SU-DHL-6 (cell line): ENCODE data around the gene TRIP6.
A peak's percentile ranks its signal among the peaks of the same experiment; 100 is the strongest.

ENCODE experiments used
- H2AFZ ChIP-seq: fragments of 200-600 bp; sonication (generic); 2 replicates; pipeline ENCODE4 v1.6.1; 2014; ENCODE audit warnings: low read depth, mild to moderate bottlenecking, moderate library complexity, mixed read lengths, antibody characterized with exemption, low read length; ENCODE audit not compliant: severe bottlenecking
- H3F3A ChIP-seq: fragments of 200-600 bp; shearing (Covaris generic); 2 replicates; pipeline ENCODE4 v1.6.0; 2016; ENCODE audit warnings: antibody characterized with exemption, mild to moderate bottlenecking; ENCODE audit not compliant: insufficient read depth
- H3K27ac ChIP-seq: fragments of 200-600 bp; sonication (generic); 2 replicates; pipeline ENCODE4 v1.5.1; 2016; ENCODE audit warnings: low read depth, mild to moderate bottlenecking, low read length, moderate library complexity, mixed read lengths
- H3K27me3 ChIP-seq: fragments of 200-600 bp; sonication (generic), shearing (Covaris generic); 2 replicates; pipeline ENCODE4 v1.6.0; 2014; ENCODE audit warnings: mild to moderate bottlenecking, low read length
- H3K36me3 ChIP-seq: fragments of 200-600 bp; sonication (generic); 2 replicates; pipeline ENCODE4 v1.6.1; 2014; ENCODE audit warnings: mild to moderate bottlenecking, low read length, mixed read lengths
- H3K4me2 ChIP-seq: fragments of 300-600, 200-600 bp; shearing (Covaris generic), sonication (generic); 2 replicates; pipeline ENCODE4 v1.6.0; 2014; ENCODE audit warnings: low read length, low read depth, mild to moderate bottlenecking; ENCODE audit not compliant: poor library complexity, severe bottlenecking
- H3K4me3 ChIP-seq: fragments of 200-600 bp; sonication (generic); 2 replicates; pipeline ENCODE4 v1.5.1; 2014; ENCODE audit warnings: antibody characterized with exemption, low read length, mild to moderate bottlenecking, mixed read lengths; ENCODE audit not compliant: insufficient read depth, poor library complexity, severe bottlenecking
- H3K79me2 ChIP-seq: fragments of 200-600 bp; sonication (generic); 2 replicates; pipeline ENCODE4 v1.6.1; 2014; ENCODE audit warnings: mild to moderate bottlenecking, low read length, moderate library complexity; ENCODE audit not compliant: insufficient read depth
- H3K9ac ChIP-seq: fragments of 200-600 bp; sonication (generic); 2 replicates; pipeline ENCODE4 v1.7.0; 2014; ENCODE audit warnings: mild to moderate bottlenecking, low read length
- H3K9me2 ChIP-seq: fragments of 200-600 bp; sonication (generic); replicated peaks from 2 replicates; pipeline ENCODE4 v1.6.1; 2014; ENCODE audit warnings: low read length; ENCODE audit not compliant: insufficient read depth
- H3K9me3 ChIP-seq: fragments of 200-600 bp; sonication (generic); 2 replicates; pipeline ENCODE4 v1.6.1; 2014; ENCODE audit warnings: low read length, mixed read lengths; ENCODE audit not compliant: insufficient read depth
- H4K20me1 ChIP-seq: fragments of 200-600 bp; sonication (generic); 2 replicates; pipeline ENCODE4 v1.6.1; 2014; ENCODE audit warnings: low read depth, mild to moderate bottlenecking, antibody characterized with exemption, low read length, moderate library complexity, mixed read lengths
- CTCF ChIP-seq: fragments of 200-600 bp; sonication (generic); IDR thresholded peaks from one replicate; pipeline ENCODE4 v1.5.1; 2017; ENCODE audit warnings: antibody characterized with exemption, mild to moderate bottlenecking, low read length, moderate library complexity; ENCODE audit not compliant: insufficient read depth, poor library complexity, severe bottlenecking
- EZH2phosphoT487 ChIP-seq: fragments of 200-600 bp; sonication (generic), shearing (Covaris generic); conservative IDR thresholded peaks from 2 replicates; pipeline ENCODE4 v1.6.1; 2018; ENCODE audit warnings: mild to moderate bottlenecking, antibody characterized with exemption, low read length, moderate library complexity, mixed read lengths

TRIP6 gene

GRCh38 chr7:100825751-100826513 is 41.3 kb upstream of the TRIP6 start:
- Histone ChIP-seq H3K27me3 (no peaks in the 10 kb centered on the region), H3F3A (no peaks in the 10 kb centered on the region), H3K79me2 (no peaks in the 10 kb centered on the region), H2AFZ (no peak overlapping the region), H4K20me1 (no peaks in the 10 kb centered on the region), H3K9me2 (no peaks in the 10 kb centered on the region), H3K36me3 (no peaks in the 10 kb centered on the region), H3K27ac (no peak overlapping the region), H3K9me3 (no peaks in the 10 kb centered on the region), H3K4me3 (no peak overlapping the region), H3K9ac (no peak overlapping the region), H3K4me2 (no peak overlapping the region)
- peak; percentile 13 for TF ChIP-seq CTCF
- TF ChIP-seq EZH2phosphoT487, result no peak

GRCh38 chr7:100826514-100827329 is 40.5 kb upstream of the TRIP6 start:
- H3K79me2 ChIP-seq, result no peaks in the 10 kb centered on the region
- no peak overlapping the region for H3K9ac ChIP-seq
- H3F3A ChIP-seq, result no peaks in the 10 kb centered on the region
- no peaks in the 10 kb centered on the region for H3K9me3 ChIP-seq
- H3K9me2 ChIP-seq, result no peaks in the 10 kb centered on the region
- no peaks in the 10 kb centered on the region for H4K20me1 ChIP-seq
- no peak overlapping the region for H3K4me2 ChIP-seq
- no peaks in the 10 kb centered on the region for H3K36me3 ChIP-seq
- H3K27ac ChIP-seq, result no peak overlapping the region
- no peaks in the 10 kb centered on the region for H3K27me3 ChIP-seq
- no peak overlapping the region for H3K4me3 ChIP-seq
- no peak for TF ChIP-seq CTCF
- no peak for TF ChIP-seq EZH2phosphoT487
- H2AFZ ChIP-seq, result no peak overlapping the region

DNA sequence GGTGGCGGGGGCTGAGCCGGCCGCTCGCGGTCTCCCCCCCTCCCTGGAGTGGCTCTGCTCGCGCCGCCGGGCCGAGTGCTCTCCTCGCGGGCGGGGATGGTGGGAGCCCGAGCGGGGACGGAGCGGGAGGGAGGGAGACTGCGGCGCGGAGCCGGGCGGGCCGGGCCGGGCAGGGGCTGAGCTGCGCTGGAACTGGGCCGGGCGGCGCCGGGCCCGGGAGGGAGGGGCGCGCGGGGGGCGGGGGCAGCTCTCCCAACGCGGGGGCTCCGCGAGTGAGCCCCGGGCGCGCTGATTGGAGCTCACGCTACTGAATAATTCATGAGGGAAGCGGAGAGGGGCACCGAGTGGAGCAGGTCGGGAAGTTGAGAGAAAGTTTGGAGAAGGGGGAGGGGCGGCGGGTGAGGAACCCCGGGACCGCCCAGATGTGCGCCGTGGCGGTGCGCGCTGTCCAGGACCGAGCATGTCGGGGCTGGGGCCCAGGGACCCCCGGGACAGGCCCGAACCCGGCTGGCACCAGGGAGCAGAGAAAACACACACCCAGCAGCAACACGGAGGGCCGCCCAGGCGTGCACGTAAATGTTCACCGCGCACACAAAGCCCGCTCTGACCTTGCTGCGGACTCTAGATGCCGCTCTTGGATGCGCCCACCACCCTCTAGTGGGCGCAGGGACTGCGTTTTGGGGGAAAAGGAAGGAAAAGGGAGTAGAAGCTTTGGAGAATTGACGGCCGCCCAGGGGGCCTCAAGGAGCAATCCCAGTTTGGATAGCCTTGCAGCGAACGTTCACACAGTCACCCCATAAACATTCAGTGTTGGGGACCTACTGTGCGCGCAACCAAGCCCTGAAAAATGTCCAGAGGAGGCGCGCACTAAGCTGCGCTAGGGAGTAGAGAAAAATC is 39.6 kb upstream of the TRIP6 start, which contains the start of gene EPHB4:
TSS of gene EPHB4 (minus strand) at position 194 of the 897 bp plus-strand sequence. CDS start 493 bp downstream, outside the sequence.
- TF ChIP-seq EZH2phosphoT487 (no peak), CTCF (no peak)
- no peak within 1 kb of the TSS for H3K4me3 ChIP-seq
- H3K27ac ChIP-seq, result no peak within 1 kb of the TSS
- H3K79me2 ChIP-seq, result no peaks in the 10 kb centered on the region
- no peaks in the 10 kb centered on the region for H3K9me2 ChIP-seq
- H3K9ac ChIP-seq, result no peak within 1 kb of the TSS
- no peaks in the 10 kb centered on the region for H3F3A ChIP-seq
- H3K36me3 ChIP-seq, result no peaks in the 10 kb centered on the region
- no peak within 1 kb of the TSS for H3K4me2 ChIP-seq
- no peak within 1 kb of the TSS for H2AFZ ChIP-seq
- no peaks in the 10 kb centered on the region for H4K20me1 ChIP-seq
- H3K9me3 ChIP-seq, result no peaks in the 10 kb centered on the region
- H3K27me3 ChIP-seq, result no peaks in the 10 kb centered on the region
